DMS53 treated with DMSO at 0.1 percent for 48 hours (cell line): ENCODE measurements around the gene CSRP2.

Source experiments
- DNase-seq: peaks from one replicate; lab custom pipeline; 2025; ENCODE audit not compliant: unreplicated experiment; lab: John Stamatoyannopoulos, UW

CSRP2 gene

DNA sequence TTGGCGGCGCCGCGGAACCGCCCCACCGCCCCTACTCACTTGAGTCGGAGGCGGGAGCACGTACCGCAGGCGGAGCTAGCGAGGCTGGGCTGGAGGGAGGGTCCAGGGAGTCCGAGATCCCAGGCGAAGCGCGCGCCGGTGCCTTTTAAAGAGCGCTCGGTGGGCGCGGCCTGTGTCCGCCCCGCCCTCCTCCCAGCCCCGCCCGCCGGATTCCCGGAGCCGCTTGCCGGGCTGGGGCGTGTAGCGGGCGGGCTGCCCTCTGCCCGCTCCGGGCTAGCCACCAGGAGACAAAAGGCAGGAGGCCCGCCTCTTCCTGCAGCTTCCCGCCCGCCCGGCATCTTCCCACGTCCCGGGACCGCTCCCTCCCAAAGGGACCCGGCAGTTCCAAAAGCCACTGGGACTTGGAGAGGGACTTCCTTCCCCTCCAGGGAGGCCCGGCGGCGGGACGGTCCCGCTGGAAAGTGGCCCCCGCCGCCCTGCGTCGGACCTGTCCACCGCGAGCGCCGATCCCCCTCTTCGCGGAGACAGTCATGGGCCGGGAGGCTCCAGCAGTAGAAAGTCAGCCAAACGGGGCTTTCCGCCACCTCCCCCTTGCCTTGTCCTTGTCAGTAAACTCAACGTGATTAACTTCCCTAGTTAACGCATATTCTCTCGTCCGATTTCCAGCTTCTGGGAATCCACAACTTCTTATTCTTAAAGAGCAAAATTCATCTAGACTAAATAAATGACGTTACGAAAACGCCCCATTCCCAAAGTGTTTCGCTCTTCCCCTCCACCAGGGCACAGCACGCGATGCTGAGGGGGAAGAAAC, at the start of gene CSRP2:
Gene CSRP2 (minus strand): TSS at position 121 of the 811 bp plus-strand sequence. CDS start 12,759 bp downstream, outside the sequence.
- peak; percentile 87 for DNase-seq

DNA sequence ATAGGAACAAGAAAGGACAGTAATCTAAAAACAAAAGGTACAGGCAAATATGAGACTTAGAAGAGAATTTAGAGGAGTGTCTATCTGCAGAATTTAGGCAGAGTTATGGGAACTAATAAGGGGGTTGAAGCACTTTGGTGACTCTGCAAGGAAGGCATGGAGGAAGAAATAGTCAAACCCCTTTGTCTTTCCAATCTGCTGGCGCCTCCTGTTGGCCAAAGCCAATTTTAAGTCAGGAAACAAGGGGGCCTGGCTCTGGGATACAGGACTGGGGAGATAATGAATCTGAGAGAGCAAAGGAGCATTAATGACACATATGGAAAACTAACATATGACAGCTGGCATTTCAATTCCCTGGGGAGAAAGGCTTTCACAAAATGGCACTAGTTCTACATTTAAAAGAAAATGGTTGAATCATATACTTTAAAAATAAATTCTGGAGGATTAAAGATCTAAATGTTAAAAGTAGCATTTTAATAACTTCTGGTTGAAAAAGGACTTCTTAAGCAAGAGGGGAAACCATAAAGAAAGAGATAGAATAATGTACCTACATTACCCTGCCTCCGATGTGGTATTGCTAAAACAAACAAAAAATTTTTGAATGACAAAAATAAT, 48.5 kb upstream of the CSRP2 start:
- DNase-seq: peak; percentile 20

DNA sequence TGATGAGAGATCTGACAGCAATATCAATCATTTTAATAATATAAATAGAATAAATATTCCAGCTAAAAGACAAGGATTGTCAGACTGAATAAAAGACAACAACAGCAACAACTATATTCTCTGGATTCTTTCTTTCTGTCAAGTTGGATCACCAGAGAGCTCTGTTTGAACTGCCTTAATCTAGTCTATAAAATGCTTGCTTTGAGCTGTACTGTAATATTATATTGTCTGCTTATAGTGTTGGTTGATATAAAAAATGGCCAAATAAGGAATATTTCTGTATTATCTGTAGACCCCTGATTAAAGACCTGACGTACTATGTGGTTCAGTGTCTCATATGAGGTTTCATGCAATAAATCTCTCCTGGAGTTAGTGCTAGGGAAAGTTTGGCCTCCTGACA, 46.3 kb upstream of the CSRP2 start:
- no peak for DNase-seq

DNA sequence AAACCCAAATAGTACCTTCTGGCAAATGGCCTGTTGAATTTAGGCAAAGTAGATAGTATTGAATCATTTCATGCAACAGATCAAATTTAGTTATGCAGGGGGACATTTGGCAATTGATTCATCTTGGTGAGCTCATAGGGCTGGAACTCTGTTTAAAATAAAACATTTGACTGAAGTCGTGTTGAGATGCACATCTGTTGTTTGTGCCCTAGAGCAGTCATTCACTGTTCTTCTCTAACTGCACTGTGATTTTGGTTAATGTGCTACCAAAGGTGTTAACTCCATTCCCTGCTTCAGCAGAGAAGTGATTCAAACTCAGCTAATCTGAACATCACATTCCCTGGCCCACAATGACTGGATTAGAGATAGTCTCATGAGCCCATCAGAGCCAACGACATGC, 44.0 kb upstream of the CSRP2 start:
- no peak for DNase-seq

DNA sequence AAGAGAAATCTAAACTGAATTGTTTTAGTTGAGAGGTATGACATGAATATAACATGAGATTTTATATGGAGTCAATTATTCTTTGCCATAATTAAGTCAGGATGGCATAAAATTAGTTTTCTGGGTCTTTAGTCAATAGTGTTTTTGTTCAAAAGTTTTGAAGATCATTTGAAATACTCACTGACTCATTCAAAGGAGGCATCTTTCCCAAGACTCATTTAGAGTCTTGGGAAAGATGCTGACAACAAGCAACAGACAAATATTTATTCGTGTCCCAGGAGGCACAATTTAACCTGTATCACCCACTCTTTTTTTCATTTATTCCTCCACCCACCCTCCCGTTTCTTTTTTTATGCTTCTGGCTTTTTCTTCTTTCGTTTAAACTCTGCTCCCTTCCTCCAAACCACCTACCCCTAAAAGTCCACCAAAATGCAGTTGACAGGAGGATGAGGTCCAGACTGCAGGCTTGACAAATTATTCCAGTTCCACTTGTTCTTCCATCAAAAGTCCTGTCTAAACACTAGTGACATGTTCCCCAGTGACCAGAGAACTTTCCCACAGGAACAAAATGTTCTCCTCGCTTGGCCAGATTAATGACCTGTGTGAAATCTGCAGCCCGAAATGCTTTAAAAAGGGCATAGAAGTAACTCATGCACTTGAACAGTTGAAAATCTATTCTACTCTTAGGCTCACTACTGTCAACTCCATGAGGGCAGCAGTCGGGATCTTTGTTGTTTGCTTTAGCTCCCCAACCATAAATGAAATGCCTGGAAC, 43.3 kb upstream of the CSRP2 start:
- no peak for DNase-seq

DNA sequence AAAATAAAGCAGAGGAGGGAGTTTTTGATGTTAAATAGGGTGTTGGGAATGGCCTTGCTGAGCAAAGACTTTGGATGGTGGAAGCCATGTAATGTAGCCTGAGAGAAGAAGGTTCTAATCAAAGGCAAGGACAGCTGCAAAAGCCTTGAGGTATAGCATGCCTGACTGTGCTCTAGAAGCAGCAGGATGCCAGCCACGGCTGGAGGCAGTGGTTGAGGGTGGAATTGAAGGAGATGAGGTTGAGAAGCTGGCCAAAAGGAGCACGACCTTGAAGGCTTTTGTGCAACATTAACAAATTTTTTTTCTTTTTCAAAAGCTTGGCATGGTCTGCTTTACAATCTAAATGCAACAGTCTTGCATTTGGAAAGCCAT, 42.3 kb upstream of the CSRP2 start:
- no peak for DNase-seq

DNA sequence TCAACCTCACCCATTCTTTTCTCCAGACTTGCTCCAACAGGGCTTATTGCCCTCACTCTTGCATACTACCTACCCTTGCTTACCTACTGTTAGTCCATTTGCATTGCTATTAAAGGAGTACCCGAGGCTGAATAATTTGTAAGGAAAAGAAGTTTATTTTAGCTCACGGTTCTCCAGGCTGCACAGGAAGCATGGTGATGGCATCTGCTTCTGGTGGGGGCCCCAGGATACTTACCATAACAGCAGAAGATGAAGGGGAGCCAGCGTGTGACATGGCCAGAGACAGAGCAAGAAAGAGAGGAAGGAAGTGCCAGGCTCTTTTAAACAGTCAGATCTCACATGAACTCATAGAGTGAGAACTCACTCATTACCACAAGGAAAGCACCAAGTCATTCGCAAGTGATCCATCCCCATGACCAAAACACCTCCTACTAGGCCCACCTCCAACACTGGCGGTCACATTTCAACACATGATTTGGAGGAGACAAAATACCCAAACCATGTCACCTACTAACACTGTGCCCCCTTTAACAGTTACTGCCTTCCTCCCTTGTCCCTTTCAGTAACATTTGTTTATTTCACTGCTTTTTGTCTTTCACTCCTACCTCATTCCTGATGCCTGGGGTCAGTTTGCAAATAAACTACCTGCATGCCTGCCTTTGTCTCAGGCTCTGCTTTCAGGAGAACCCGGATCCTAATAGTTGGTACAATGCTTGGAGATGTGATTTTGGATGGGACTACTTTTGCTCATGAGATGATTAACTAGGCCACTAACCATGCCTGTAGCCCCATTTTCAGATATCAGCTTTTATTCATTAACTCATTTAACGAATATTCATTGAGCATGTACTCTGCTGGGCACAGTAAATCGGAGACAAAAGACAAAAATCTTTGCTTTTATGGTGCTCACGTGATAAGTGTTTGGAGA, 41.6 kb upstream of the CSRP2 start:
- no peak for DNase-seq

DNA sequence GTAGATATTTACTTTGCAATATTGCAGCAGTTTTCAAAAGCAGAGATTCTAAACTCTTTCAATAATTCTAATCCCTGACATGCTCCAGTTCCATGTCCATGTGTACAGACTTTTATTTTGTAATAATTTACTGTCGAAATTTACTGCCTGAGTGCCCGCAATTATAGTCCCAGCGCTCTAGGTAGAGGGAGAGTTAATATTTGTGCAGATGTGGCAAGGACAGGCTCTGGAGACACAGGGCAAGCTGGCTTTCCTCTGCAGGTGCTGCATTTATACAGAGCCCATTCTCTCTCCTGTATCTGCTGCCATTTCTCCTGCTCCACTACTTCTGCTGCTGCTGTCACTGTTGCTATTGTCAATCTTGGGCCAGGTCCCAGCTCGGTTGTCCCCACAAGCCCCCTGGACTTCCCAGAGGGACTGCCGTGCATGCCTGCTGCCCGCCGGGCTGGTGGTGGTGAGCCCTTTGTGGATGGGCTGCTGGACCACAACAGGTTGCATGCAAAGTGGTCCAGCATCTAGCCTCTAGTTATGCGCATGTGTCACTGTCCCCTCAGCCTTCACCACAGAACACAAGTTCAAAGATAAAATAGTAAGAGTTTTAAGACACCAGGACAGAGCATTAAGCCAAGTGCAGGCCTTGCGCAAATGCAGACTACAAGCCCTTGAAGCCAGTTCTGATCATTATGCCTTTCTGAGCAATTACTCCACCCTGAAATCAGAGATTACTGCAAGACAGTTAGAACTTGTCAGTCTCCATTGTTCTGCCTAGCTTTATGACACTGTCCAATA, 40.8 kb upstream of the CSRP2 start:
- peak; percentile 12 for DNase-seq

DNA sequence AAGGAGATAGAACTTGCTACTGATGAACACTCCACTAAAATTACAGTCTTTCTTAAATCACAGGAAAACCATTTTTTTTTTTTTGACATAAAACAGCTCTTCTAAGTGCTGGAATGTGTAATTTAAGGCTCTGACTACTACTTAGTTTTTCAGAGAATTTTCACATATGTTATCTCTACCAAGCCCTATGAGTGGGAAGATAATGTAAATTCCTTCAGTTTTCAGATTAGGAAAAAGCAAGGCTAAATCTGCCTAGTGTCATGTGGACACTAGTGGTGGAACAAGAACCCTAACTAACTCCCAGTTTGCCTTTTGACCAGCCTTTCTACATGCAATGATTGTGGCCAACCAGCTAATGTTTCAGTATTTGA, 37.3 kb upstream of the CSRP2 start:
- no peak for DNase-seq

DNA sequence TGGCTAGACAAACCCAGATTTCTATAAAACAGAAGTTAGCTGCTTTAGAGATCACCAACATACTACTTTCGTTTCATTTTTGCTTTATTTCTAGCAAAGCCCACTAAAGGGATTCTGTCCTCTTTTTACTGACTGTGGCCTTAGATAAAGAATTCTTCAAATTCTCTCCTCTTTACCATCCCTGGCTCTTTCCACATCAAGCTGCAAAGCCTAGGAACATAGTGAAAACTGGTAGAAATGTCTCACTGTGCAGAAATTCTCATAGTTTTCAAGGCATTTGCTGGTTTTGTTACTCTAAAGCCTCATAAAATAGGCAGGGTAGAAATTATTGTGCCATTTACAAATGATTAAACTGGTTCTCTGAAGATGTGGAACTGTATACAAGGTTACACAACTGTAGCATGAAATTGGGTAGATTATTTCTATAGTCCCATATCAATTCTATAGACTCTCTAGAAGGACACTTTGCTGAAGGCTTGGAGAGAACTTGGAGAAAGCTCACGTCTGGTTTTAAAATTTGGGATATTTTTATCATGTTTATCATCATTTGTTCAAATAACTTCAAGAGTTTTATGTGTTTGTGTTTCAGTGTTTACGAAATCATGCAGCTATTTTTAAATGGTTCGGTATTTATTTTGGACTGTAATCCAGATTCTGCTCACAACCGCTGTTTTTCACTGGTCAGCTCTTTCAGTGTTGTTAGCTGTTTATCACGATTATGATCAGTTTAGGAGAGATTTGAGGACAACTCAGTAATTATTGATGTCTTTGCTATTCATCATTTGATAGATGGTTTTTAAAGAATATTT, 36.7 kb upstream of the CSRP2 start:
- no peak for DNase-seq

DNA sequence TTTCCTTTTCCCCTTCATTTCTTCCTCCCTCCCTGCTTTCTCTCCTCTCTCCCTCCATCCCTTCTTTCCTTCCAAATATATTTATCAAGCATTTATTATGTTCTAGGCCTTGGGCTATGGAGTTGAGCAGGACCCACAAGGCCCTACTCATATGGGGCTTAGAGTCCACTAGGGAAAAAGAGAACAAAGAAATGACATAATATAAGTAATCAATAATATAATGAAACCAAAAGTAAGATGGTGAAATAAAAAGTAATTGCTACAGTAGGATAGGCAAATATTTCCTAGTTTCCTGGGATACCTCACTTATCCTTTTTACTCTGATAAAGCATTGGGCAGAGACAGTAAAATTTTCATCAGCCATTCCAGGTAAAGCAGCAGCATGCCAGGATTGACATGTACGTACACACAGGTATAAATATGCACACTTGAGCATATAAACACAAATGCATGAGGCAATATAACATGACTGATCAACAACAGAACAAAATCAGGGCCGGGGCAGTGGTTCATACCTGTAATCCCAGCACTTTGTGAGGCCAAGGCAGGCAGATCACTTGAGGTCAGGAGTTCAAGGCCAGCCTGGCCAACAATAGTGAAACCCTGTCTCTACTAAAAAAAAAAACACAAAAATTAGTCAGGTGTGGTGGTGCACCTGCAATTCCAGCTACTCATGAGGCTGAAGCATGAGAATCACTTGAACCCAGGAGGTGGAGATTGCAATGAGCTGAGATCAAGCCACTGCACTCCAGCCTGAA, 35.5 kb upstream of the CSRP2 start:
- no peak for DNase-seq

DNA sequence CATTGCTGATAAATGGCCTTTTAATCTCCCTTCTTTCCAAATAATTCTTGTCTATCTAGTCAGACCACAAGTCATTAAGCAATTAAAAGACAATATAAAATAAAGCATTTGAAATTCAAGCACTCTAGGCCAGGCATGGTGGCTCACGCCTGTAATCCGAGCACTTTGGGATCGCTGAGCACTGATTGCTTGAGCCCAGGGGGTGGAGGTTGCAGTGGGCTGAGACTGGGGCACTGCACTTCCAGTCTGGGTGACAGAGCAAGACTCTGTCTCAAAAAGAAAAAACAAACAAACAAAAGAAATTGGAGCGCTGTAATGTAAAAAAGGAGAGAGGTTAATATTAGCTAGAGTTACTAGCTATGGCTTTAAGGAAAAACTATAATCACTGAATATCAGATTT, 30.5 kb upstream of the CSRP2 start:
- DNase-seq: no peak

DNA sequence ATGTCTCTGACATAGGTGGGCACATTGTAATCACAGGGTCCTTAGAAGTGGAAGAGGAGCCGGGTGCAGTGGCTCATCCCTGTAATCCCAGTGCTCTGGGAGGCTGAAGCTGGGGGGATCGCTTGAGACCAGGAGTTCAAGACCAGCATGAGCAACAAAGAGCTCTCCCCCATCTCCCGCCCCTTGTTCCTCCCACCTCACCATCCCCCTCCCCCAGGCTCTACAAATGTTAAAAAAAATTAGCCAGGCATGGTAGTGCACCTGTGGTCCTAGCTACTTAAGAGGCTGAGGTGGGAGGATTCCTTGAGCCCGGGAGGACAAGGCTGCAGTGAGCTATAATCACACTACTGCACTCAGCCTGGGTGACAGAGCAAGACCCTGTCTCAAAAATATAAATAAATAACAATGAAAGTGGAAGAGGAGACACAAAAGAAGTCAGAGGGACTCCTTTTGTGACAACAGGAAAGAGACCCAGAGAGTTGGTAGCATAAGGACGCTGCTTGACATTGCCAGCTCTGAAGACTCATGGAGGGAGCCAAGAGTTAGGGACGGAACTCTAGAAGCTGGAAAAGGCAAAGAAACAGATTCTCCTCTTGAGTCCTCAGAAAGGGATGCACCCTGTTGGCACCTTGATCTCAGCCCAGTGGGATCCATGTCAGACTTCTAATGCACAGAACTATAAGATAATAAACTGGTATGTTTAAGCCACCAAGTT, 29.6 kb upstream of the CSRP2 start:
- no peak for DNase-seq

DNA sequence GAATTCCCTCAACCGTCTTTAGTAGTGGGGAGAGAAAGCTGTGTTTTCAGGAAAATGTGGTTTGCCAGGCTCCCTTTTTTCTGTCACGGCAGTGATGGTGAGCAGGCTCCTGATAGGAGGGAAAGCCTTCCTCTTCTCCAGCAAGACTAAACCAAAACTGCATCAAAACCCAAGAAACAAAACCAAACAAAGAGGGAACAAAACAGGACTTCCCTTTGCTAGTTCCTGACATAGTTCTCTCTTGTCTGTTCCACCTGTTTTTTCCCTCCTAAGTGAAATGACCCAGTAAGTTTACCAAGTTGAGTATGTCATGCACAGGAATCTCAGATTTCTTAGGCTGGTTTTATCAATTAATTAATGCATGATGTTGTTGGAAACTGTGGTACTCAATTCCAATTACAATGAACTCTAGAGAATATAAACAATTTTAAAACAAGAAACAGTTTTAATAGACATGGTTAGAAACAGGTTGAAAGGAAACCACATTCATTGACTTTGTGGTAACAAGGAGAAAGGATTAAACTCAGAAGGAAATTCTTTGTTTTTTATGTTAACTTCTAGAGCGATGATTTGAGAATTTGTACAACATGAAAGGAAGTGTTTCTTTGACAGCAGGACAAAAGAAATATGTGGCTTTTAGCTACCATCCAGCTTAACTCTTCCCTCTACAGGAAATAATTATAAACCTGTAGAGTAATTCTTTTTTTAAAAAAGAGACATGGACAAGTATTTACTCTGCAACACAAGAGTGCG, 23.0 kb upstream of the CSRP2 start:
- no peak for DNase-seq

DNA sequence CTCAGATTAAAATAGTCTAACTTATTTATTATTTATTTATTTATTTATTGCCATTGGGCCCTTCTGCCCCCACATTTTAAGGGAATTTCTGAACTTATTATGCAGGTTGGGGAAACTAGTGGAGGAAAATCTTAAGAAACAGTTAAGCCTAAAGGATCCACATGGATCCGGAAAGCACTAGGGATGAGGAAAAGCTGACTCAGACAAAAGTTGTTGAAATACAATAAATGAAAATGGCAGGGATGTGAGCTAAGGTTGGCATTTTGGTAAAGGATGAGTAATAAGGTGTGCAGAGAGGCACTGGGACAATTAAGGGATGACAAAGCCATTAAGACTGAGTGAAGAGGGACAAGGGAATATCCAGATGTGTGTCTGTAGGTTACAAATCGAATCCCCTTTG, 20.7 kb upstream of the CSRP2 start:
- no peak for DNase-seq

DNA sequence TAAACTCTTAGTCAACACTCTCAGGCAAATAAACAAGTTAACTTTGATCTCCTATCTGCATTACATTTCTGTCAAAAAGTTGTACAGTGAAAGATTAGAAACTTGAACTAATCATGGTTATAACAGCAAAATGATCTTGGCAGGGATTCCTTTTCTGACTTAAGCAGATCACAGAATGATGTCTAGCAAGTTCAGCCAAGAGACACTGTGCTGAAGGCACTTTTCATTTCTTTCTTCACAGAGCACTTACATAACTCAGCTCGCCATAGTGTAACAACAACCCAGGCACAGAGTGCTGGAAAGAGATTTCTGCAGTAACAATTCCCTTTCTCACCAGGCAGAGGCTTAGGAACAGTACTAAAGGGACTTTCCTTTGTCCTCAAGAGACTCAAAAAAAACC, 19.6 kb upstream of the CSRP2 start:
- DNase-seq: no peak

DNA sequence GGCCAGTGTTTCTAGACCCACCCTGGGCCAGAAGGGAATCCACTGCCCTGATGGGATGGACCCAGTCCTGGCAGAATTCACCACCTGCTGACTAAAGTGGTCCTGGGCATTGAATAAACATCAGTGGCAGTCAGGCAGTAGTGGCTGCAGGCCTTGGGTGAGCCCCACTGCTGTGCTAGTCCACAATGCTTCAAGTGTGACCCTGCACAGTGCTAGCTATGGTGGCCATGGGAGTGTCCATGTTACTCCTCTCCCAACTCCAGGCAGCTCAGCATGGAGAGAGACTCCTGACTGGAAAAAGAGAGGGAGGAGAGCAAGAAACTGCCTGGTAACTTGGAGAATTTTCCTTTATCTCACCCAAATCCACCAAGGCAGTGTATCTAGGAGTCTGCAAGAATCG, 17.5 kb upstream of the CSRP2 start:
- DNase-seq: no peak
